ENCODE data around the gene USP15.
A peak's percentile ranks its signal among the peaks of the same experiment; 100 is the strongest.
"Not testable (repeated sequence)": the region's sequence is repeated elsewhere in the genome, so short reads cannot be mapped to it uniquely, and the experiment has no call there.

USP15 gene

GRCh38 chr12:62379026-62379722, 119.0 kb downstream of the USP15 start:
- DNase-seq: no peak

GRCh38 chr12:62379723-62380045, 119.5 kb downstream of the USP15 start:
- DNase-seq: no peak

GRCh38 chr12:62382526-62382925, 122.3 kb downstream of the USP15 start:
- DNase-seq: no peak

- DNase-seq: no peak
Observed at GRCh38 chr12:62396750-62397149, 136.5 kb downstream of the USP15 start.

DNA sequence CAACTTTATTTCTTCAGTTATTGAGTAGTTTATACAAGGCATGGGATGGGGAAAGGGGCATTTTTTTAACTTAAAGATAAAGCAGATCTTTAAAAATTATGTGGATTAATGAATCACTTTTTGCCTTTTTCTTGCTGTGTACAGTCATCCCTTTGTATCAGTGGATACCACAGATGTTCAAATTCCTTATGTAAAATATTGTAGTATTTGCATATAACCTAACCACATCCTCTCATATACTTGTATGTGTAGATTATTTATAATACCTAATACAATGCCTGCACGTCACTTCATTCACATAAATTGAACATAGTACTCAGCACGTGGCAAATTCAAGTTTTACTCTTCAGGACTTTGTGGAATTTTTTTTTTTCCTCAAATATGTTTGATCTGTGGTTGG, 139.9 kb downstream of the USP15 start:
- no peak for DNase-seq

DNA sequence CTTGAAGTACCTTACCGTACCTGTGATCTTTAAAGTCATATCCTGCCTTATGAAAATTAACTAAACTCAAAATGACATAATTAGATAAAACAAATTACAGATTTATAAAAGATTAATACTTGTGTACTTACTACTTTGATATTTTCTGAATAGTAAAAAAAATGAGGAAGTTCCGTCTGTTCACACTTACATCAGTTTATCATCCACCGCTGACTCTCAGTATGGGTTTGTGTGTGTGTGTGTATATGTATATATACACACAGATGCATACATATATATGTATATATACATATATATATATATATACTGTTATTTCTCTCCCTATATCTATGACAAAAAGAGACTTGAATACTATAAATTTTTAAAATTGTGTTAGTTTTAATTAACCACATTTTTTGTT, 141.4 kb downstream of the USP15 start:
- no peak for DNase-seq

- no peak for DNase-seq
Observed at GRCh38 chr12:62403031-62403430, 142.8 kb downstream of the USP15 start.

GRCh38 chr12:62407587-62407986, 147.4 kb downstream of the USP15 start:
- DNase-seq: no peak

DNA sequence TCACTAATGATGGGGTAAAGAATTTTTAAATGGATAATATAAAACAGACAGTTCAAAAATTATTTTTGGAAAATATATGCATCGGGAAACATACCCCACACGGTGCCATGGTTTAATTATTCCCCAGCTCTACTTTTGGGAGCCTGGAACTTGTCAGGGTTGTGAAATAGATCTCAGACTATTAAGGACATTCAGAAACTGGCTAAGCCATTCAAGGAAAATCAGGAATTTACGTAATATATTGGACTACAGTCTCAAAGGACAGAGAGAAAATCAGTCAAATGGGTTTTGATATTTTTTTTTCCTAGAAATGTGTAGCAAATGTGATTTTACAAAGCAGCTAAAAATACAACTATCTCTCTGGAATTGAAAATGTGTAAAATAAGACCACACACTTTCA, 148.9 kb downstream of the USP15 start:
- DNase-seq: no peak

- no peak for DNase-seq
Observed at GRCh38 chr12:62414180-62414579, 154.0 kb downstream of the USP15 start.

GRCh38 chr12:62426089-62426488, 165.9 kb downstream of the USP15 start:
- DNase-seq: no peak

DNA sequence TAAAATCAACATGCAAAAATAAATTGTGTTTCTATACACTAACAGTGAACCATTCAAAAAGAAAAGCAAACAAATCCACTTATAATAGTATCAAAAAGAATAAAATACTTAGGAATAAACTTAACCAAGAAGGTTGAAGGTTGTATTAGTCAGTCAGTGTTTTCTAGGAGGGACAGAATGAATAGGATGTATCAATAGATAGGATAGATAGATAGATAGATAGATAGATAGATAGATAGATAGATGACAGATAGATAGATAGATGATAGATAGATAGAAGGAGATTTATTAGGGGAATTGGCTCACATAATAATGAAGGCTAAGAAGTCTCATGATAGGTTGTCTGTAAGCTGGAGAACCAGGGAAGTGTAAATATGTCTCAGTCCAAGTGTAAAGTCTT, 169.3 kb downstream of the USP15 start:
- no peak for DNase-seq

GRCh38 chr12:62434494-62435302, 174.5 kb downstream of the USP15 start:
- DNase-seq: no peak

- DNase-seq: peak; percentile 28
Observed at GRCh38 chr12:62435303-62436163, 175.3 kb downstream of the USP15 start.

DNA sequence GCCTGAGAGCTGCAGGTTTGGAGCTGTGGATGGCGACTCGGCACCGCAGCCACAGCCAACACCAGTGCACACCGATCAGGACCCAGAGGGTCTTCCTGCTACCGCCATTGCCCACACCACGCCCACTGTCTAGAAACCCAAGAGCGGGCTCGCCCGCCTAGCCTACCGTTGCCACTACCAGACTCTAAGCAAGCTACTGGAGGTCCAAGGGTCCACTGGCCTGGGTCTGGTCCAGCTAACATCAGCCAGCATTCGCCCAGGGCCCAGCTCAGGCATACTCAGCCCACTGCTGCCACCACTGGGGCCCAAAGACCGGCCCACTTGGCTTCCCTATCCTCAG, 175.9 kb downstream of the USP15 start:
- no peak for DNase-seq

GRCh38 chr12:62438098-62438692, 178.0 kb downstream of the USP15 start:
- DNase-seq: peak; percentile 39

GRCh38 chr12:62446754-62447452, 186.7 kb downstream of the USP15 start:
- no peak for DNase-seq

DNA sequence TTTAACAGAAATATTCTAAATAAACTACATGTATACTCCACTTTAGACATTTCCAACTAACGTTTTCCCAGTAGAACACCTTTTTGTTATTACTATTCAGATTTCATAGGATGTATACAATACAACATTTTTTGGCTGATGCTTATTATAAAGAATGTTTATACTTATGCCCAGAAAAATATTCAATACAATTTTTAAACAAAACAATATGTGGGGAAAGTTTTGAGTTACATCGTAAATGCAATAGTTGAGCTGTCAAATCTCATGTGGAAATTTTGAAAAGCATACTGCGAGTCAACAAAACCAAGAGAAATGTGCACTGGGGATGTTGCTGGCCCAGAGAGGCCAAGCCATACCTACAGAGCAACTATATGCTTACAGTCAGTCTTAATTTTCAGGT, 188.2 kb downstream of the USP15 start:
- no peak for DNase-seq

DNA sequence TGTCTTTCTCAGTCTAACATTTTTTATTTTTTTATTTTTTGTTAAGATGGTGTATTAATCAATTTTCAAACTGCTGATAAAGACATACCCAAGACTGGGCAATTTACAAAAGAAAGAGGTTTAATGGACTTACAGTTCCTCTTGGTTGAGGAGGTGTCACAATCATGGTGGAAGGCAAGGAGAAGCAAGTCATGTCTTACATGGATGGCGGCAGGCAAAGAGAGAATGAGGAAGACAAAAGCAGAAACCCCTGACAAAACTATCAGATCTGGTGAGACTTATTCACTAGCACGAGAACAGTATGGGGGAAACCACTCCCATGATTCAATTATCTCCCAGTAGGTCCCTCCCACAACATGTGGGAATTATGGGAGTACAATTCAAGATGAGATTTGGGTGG, 195.2 kb downstream of the USP15 start:
- DNase-seq: not testable (repeated sequence)

DNA sequence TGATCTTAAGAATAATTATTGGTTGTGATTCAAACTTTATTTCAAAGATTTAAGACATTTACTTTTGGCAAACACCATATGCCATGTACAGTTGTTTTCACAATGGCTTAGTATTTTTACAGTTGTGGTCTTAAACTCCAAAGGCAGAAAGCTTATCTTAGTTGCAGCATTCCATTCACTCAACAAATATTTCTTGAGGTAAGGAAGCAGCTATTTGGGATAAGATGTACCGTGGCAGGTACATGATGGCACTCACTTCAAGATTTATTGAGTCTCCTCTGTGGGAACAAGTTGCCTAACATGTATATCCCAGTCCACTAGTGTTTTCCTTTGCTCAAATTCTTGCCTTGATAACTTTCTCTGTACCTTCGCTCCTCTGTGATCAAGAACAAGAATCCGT, 198.4 kb downstream of the USP15 start:
- DNase-seq: no peak

DNA sequence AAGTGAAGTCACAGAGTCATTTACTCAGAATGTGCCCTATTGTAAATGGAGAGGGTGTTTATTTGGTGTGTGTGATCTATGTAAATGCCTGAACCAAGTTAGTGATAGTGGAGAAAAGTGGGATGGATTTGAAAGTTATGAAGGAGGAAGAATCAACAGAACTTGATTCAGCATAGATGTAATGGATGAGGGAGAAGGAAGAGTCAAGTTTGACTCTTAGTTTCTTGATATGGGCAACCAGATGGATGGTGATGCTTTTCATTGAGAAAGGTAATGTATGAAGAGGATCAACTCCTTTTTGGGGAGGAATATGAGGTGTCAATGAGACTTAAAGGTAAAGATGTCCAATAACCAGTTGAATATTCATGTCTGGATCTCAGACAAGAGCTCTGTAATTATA, 199.8 kb downstream of the USP15 start:
- no peak for DNase-seq

GRCh38 chr12:62461171-62461837, 201.1 kb downstream of the USP15 start:
- not testable (repeated sequence) for DNase-seq

All from stimulated activated CD4-positive, alpha-beta T cell treated with anti-CD3 and anti-CD28 coated beads, Interleukin-12 subunit alpha, Interleukin-12 subunit beta, amount 100 ng/mL, for 4 hours (primary cell).